Stimulated activated CD4-positive, alpha-beta T cell treated with anti-CD3 and anti-CD28 coated beads, Interleukin-4, amount 100 ng/mL, for 4 hours (primary cell): ENCODE measurements around the gene CLN3.
"Not testable (repeated sequence)": the region's sequence is repeated elsewhere in the genome, so short reads cannot be mapped to it uniquely, and the experiment has no call there.

Source experiments
- DNase-seq, 2 experiments: peaks; one replicate each; pipeline ENCODE4 v3.0.0-alpha.2; 2020

Gene CLN3

GRCh38 chr16:28494121-28494851 is 2.4 kb upstream of the CLN3 start, which contains the start of gene APOBR:
APOBR (plus strand) TSS chr16:28494643; CDS start chr16:28494682, 39 bp downstream.
- peak; percentile 66 to 89 for DNase-seq

- no peak for DNase-seq
Observed at GRCh38 chr16:28492511-28492910, 637 bp upstream of the CLN3 start.

GRCh38 chr16:28491230-28491969 is 474 bp downstream of the CLN3 start:
- DNase-seq = no peak

GRCh38 chr16:28486266-28486665 is 5.6 kb downstream of the CLN3 start:
- DNase-seq = no peak

GRCh38 chr16:28483361-28483760 is 8.5 kb downstream of the CLN3 start:
- not testable (repeated sequence) for DNase-seq

GRCh38 chr16:28482026-28482425 is 9.8 kb downstream of the CLN3 start:
- no peak for DNase-seq

GRCh38 chr16:28478506-28479180 is 13.2 kb downstream of the CLN3 start:
- DNase-seq = no peak

- DNase-seq = no peak
Observed at GRCh38 chr16:28477311-28477920, 14.5 kb downstream of the CLN3 start.

- DNase-seq = no peak
Observed at GRCh38 chr16:28475221-28475620, 16.7 kb downstream of the CLN3 start.

GRCh38 chr16:28473714-28474265 is 18.1 kb downstream of the CLN3 start:
- no peak for DNase-seq

GRCh38 chr16:28447081-28447480 is 44.8 kb downstream of the CLN3 start:
- not testable (repeated sequence) for DNase-seq

- DNase-seq = not testable (repeated sequence)
Observed at GRCh38 chr16:28446388-28446787, 45.5 kb downstream of the CLN3 start.

- DNase-seq = not testable (repeated sequence)
Observed at GRCh38 chr16:28443943-28444342, 47.9 kb downstream of the CLN3 start.

GRCh38 chr16:28438899-28439298 is 53.0 kb downstream of the CLN3 start:
- DNase-seq = not testable (repeated sequence)

GRCh38 chr16:28435340-28435739 is 56.5 kb downstream of the CLN3 start:
- DNase-seq = not testable (repeated sequence)
